GM12801 (cell line): Measurements from ENCODE around the gene ESCO1.

Source experiments
- TF ChIP-seq, protein P1 (sequence below): IDR thresholded peaks from one replicate; pipeline ENCODE4 v1.5.1; 2011; ENCODE audit warnings: control low read depth; ENCODE audit not compliant: insufficient read length; ENCODE audit errors: extremely low read depth

Gene ESCO1

DNA sequence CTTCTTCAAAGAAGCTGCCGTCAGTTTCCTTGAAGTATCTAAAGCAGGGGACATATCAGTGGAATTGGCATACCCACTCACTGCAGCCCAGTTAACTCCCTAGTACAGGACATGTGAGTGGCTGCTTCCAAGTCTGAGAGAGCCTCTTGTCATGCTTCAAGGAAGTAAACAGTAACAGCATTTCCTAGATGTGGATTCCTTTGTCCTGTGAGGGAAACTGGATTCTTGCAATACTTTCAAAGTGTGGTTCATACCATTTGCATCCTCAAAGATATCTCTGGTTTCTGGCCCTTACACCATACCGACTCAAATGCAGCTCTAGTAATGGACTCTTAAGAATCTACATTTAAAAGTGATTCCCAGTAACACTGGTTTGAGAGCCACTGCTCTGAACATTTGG, 87.2 kb downstream of the ESCO1 start:
- TF ChIP-seq, protein P1, sequence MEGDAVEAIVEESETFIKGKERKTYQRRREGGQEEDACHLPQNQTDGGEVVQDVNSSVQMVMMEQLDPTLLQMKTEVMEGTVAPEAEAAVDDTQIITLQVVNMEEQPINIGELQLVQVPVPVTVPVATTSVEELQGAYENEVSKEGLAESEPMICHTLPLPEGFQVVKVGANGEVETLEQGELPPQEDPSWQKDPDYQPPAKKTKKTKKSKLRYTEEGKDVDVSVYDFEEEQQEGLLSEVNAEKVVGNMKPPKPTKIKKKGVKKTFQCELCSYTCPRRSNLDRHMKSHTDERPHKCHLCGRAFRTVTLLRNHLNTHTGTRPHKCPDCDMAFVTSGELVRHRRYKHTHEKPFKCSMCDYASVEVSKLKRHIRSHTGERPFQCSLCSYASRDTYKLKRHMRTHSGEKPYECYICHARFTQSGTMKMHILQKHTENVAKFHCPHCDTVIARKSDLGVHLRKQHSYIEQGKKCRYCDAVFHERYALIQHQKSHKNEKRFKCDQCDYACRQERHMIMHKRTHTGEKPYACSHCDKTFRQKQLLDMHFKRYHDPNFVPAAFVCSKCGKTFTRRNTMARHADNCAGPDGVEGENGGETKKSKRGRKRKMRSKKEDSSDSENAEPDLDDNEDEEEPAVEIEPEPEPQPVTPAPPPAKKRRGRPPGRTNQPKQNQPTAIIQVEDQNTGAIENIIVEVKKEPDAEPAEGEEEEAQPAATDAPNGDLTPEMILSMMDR, result no peak

DNA sequence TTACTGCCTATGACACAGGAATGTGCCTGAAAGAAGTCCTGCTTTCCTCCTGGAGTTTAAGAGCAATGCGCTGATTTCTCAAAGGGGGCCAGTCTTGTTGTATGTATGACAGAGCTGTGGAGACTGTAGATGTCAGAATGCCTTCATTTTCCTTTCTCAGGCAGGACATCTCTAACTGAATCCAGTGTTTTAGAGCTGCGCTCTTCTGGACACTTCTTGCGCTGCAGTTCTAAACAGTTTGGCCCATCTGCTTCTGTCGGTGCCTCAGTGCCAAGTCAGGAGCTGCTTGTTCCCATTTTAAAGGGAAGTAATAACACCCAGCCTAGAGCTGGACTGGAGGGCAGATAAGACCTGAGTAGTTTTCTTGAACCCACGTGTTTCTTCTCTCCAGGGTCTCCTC, 91.4 kb downstream of the ESCO1 start:
- TF ChIP-seq, protein P1, result no peak

DNA sequence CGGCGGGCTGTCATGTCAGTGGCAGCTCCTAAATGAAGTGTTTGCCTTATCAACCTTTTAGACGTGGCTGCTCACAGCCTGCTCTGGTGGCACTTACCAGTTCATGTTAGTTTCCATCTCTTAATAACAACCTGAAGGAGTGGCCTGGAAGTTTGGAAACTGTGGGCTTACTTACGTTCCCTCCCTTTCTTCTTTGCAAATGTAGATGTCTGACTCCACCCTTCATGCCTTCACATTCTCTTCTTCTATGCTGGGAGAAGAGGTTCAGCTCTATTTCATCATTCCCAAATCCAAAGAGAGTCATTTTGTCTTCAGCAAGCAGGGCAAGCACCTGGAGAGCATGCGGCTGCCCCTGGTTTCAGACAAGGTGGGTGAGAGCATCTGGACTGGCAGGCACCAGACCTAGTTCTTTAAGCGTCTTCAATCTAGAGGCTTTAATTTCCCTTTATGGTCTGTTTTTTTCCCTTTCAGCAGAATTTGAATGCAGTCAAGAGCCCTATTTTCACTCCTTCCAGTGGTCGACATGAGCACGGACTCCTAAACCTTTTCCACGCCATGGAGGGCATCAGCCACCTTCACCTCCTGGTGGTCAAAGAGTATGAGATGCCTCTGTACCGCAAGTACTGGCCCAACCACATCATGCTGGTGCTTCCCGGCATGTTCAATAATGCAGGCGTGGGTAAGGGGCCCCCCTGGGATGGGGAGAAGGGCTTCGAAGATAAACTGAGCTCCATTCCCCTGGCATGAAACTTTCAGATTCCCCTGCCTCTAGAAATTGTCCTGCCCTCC, 92.4 kb downstream of the ESCO1 start:
- TF ChIP-seq, protein P1, result no peak

DNA sequence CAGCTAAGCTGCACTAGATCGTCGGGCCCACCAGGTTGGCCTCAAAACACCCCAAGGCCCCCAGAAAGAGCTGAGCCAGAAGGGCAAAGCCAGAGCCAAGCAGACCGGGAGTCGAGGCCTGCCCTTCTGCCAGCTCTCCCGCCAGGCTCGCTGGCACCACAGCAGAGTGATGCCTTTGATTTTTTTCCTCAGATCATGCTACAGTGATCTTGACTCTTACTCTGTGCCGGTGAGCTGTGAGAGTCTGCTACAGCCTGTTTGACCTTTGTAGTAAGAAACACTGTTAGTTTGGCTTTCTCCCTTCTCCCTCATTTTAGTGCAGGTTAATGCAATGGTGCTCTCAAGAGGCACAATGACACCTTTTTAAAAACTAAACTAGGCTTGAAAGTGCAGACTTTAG, 97.8 kb downstream of the ESCO1 start:
- TF ChIP-seq, protein P1, result no peak

DNA sequence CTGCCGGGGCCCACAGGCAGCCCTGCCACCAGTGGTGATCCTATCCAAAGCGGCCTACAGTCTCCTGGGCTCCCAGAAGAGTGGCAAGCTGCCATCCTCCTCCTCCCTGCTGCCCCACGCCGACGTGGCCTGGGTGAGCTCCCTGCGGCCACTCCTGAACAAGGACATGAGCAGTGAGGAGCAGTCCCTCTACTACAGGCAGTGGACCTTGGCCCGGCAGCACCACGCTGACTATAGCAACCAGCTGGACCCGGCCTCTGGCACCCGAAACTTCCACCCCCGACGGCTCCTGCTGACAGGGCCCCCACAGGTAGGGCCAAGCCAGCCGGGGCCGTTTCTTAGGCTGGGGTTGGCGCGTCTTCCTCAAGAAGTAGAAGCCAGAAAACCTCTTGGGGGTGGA, 100.5 kb downstream of the ESCO1 start:
- TF ChIP-seq, protein P1, result no peak

DNA sequence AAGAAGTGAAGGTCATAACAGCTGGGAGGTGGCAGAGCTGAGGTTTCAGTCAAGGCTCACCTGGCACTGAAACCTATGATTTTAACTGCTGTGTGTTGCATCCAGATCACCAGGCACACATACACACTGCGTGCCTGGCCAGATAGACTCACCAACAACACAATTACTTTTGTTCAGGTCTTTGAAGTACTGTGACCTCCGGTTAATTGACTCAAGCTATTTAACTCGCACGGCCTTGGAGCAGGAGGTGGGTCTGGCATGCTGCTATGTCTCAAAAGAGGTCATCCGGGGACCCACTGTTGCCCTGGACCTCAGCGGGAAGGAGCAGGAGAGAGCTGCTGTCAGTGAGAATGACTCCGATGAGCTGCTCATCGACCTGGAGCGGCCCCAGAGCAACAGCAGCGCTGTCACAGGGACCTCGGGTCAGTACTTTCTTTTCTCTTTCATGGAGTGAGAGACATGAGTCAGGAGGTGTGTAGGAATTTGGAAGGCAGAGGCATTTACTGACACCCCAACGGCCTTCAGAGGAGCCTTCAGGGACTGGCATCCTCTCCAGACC, 104.1 kb downstream of the ESCO1 start:
- TF ChIP-seq, protein P1, result no peak

DNA sequence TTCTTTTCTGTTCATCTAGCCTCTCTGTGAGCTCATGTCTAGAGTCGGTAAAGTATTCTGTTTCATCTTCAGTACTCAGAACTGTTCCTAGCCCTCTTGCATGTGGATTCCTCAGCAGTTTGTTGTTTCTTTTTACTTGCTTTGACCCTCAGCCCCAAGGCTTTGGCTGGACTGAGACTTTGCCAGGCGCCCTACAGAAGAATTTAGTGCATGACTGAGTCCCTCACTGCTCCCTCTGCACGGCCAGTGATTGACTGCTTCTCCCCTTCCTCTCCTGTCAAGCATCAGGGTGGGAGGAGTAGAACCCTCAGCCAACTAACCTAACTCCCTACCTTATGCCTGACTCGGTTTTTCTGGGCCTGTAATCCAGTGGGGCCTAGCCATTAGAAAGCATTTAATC, 109.8 kb downstream of the ESCO1 start:
- TF ChIP-seq, protein P1, result no peak
